Coronary artery (tissue), 2 donors: ENCODE measurements around the gene CH25H.

Experiments used
- DNase-seq: peaks from one replicate; pipeline ENCODE4 v3.0.0-alpha.2; 2017; ENCODE audit warnings: low spot score
- H3K27ac ChIP-seq, 2 donors: fragments of 200-600 bp; sonication (generic); one replicate each; pipeline ENCODE4 v1.5.1; 2016 to 2019
- H3K4me3 ChIP-seq: fragments of 200-600 bp; sonication (generic); 2 replicates; pipeline ENCODE4 v1.5.1; 2016; ENCODE audit warnings: mild to moderate bottlenecking, moderate library complexity
- TF ChIP-seq, protein P1 (sequence below): fragments of 200-600 bp; sonication (generic); IDR thresholded peaks from one replicate; pipeline ENCODE4 v1.5.1; 2019; ENCODE audit warnings: antibody characterized with exemption

CH25H gene

GRCh38 chr10:89159316-89159715 is 47.8 kb downstream of the CH25H start:
- no peak overlapping the region for H3K27ac ChIP-seq
- no peak for DNase-seq
- no peak overlapping the region for H3K4me3 ChIP-seq
- TF ChIP-seq, protein P1, sequence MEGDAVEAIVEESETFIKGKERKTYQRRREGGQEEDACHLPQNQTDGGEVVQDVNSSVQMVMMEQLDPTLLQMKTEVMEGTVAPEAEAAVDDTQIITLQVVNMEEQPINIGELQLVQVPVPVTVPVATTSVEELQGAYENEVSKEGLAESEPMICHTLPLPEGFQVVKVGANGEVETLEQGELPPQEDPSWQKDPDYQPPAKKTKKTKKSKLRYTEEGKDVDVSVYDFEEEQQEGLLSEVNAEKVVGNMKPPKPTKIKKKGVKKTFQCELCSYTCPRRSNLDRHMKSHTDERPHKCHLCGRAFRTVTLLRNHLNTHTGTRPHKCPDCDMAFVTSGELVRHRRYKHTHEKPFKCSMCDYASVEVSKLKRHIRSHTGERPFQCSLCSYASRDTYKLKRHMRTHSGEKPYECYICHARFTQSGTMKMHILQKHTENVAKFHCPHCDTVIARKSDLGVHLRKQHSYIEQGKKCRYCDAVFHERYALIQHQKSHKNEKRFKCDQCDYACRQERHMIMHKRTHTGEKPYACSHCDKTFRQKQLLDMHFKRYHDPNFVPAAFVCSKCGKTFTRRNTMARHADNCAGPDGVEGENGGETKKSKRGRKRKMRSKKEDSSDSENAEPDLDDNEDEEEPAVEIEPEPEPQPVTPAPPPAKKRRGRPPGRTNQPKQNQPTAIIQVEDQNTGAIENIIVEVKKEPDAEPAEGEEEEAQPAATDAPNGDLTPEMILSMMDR, result no peak

- Histone ChIP-seq H3K27ac (no peak overlapping the region), H3K4me3 (no peak overlapping the region)
- TF ChIP-seq, protein P1, result no peak
- DNase-seq, result no peak
Observed at GRCh38 chr10:89158446-89158845, 48.7 kb downstream of the CH25H start.

- Histone ChIP-seq H3K4me3 (no peak overlapping the region), H3K27ac (no peak overlapping the region)
- TF ChIP-seq, protein P1, result no peak
- DNase-seq, result no peak
Observed at GRCh38 chr10:89156161-89156835, 50.8 kb downstream of the CH25H start.
